ENCODE results near the gene TENM3.

Gene TENM3

DNA sequence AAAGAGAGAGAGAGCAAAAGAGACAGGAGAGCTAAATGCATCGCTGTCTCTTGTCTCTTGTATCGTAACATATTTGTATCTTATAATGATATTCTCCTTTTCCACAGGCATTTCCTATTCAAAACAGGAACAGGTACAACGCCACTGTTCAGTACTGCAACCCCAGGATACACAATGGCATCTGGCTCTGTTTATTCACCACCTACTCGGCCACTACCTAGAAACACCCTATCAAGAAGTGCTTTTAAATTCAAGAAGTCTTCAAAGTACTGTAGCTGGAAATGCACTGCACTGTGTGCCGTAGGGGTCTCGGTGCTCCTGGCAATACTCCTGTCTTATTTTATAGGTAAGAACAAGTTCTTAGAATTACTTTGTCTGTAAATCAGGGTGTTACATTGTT is 385.3 kb downstream of the TENM3 start:
- TF ChIP-seq, protein P1, sequence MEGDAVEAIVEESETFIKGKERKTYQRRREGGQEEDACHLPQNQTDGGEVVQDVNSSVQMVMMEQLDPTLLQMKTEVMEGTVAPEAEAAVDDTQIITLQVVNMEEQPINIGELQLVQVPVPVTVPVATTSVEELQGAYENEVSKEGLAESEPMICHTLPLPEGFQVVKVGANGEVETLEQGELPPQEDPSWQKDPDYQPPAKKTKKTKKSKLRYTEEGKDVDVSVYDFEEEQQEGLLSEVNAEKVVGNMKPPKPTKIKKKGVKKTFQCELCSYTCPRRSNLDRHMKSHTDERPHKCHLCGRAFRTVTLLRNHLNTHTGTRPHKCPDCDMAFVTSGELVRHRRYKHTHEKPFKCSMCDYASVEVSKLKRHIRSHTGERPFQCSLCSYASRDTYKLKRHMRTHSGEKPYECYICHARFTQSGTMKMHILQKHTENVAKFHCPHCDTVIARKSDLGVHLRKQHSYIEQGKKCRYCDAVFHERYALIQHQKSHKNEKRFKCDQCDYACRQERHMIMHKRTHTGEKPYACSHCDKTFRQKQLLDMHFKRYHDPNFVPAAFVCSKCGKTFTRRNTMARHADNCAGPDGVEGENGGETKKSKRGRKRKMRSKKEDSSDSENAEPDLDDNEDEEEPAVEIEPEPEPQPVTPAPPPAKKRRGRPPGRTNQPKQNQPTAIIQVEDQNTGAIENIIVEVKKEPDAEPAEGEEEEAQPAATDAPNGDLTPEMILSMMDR (IDR thresholded peaks at IDR 0.05; ENCODE audit: control extremely low read depth, extremely low read depth, low read depth, missing control alignments), result no peak
- no peak for DNase-seq (ENCODE audit: extremely low spot score)
- ChIA-PET CTCF (no interaction called here), POLR2A (no interaction called here)

GRCh38 chr4:182629096-182629495 is 385.9 kb downstream of the TENM3 start:
- POLR2A ChIA-PET, result no interaction called here
- DNase-seq (ENCODE audit: extremely low spot score), result no peak
- CTCF ChIA-PET, result no interaction called here
- TF ChIP-seq, protein P1 (IDR thresholded peaks at IDR 0.05; ENCODE audit: control extremely low read depth, extremely low read depth, low read depth, missing control alignments), result no peak

- no peak for DNase-seq (ENCODE audit: extremely low spot score)
- TF ChIP-seq, protein P1 (IDR thresholded peaks at IDR 0.05; ENCODE audit: control extremely low read depth, extremely low read depth, low read depth, missing control alignments), result no peak
- ChIA-PET CTCF (interaction anchor here (1.1 kb wide), 1 partner anchor 96 kb away, joined by 3 read pairs; no protein-coding TSS in a partner anchor), POLR2A (no interaction called here)
Measured at GRCh38 chr4:182640491-182640890, 397.3 kb downstream of the TENM3 start.

DNA sequence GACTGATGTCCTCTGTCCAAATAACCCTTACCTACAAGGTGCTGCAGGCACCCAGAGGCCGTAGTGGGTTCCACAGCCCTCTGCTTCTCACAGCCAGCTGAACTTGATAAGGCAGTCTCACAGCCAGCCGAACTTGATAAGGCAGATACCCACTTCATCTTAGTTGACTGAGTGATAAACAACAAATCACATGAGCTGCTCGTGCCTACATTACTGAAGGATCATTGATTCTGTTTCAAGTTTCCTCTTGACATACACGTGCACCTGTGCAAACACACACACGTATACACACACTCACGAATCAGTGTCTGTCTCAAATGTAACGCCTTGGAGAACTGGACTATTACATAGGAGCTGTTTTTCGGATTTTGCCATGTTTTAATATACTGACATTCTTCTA is 397.7 kb downstream of the TENM3 start:
- ChIA-PET CTCF (interaction anchor here (0.9 to 1.1 kb wide), 2 partner anchors 14 to 96 kb away, joined by 3 read pairs; no protein-coding TSS in a partner anchor), POLR2A (no interaction called here)
- TF ChIP-seq, protein P1 (IDR thresholded peaks at IDR 0.05; ENCODE audit: control extremely low read depth, extremely low read depth, low read depth, missing control alignments), result no peak
- no peak for DNase-seq (ENCODE audit: extremely low spot score)

GRCh38 chr4:182642831-182643230 is 399.6 kb downstream of the TENM3 start:
- no peak for DNase-seq (ENCODE audit: extremely low spot score)
- ChIA-PET CTCF (no interaction called here), POLR2A (no interaction called here)
- TF ChIP-seq, protein P1 (IDR thresholded peaks at IDR 0.05; ENCODE audit: control extremely low read depth, extremely low read depth, low read depth, missing control alignments), result no peak

- TF ChIP-seq, protein P1 (IDR thresholded peaks at IDR 0.05; ENCODE audit: control extremely low read depth, extremely low read depth, low read depth, missing control alignments), result no peak
- DNase-seq (ENCODE audit: extremely low spot score), result no peak
- POLR2A ChIA-PET, result no interaction called here
- CTCF ChIA-PET, result no interaction called here
Measured at GRCh38 chr4:182643801-182644682, 400.8 kb downstream of the TENM3 start.

Measured in GM10248 (cell line).